ENCODE measurements around the gene LARGE1. TPM values are rescaled to one million over a fixed set of nuclear protein-coding genes. Genes with fewer than 3 reads are reported as not detected.

The LARGE1 gene
- total RNA-seq, 1 experiment from 2014 or later, result 4.1 TPM

DNA sequence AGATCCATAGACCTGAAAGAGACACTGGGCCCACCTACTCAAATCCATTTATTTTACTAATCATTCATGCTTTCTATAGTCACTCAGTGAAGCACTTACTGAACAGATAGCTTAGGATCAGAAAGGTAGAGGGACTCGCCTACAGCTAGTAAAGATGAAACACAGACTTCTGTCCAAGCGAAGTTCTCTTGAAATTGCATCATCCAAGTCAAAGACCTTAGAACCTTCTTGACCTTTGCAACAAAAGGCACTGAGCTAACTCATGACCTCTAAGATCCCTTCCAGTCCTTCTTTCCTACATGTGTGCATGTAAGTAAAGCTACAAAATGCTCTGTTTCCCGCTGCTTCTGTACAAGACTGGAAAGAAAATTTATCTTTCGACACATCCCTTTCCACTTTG is 377.6 kb downstream of the LARGE1 start:
- no peaks in the 10 kb centered on the region for H3K36me3 ChIP-seq
- H3K27me3 ChIP-seq, result no peaks in the 10 kb centered on the region
- H3K9me3 ChIP-seq, result no peaks in the 10 kb centered on the region
- no peak overlapping the region for H3K4me3 ChIP-seq
- no peak for DNase-seq

DNA sequence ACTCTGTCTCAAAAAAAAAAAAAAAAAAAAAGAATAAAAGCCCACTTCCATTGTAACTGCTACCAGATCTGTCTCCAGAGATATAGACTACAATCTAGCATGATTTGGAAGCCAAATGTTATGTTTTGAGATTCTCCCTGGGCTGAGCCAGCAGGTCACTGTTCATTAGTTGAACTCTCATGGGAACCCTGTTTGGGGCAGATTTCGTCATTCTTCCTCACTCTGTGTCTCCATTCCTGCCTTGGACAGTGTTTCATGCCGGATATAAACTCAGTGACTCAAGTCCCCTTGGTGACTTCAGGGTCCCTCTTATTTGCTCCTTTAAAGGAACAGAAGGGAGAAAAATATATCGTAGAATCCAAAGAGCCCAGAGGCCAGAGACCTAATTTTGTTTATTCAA is 378.1 kb downstream of the LARGE1 start:
- Histone ChIP-seq H3K4me3 (no peak overlapping the region), H3K27me3 (no peaks in the 10 kb centered on the region), H3K36me3 (no peaks in the 10 kb centered on the region), H3K9me3 (no peaks in the 10 kb centered on the region)
- no peak for DNase-seq

DNA sequence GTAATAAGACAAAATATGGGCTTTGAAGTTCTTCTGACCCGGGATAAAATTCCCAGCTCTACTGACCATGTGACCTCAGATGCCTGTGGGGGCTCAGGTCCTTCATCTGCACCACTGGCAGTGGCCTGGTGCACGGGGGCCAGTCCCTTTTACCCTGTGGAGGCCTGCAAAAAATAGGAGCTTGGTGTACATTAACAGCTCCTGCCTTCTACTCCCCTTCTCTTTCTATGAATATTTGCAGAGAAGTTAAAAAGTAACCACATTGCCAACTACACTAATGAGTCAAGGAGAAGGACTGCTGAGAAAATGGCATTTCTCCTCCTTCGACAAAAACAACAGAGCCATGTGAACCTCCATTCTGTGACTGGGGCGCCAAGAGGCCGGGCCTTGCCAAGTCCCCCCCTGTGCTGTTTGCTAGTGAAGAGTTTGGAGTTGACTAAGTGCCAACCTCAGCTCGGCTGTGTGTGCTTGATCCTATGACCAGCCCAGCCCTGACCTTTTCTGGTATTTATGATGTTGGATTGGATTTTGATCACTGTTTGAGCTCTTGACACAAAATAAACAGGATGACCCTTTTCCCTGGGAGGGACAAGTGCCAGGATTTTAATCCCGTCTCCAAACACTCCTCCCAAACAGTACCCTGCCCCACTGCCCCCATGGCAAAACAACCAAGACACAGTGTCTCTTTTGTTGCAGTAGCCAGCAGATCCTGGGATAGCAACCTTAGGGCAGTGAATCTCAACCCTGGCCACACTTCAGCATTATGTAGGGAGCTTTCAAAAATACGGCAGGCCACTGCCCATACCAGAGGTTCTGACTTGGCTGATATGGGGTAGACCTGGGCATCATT is 380.1 kb downstream of the LARGE1 start:
- Histone ChIP-seq H3K27me3 (no peaks in the 10 kb centered on the region), H3K4me3 (no peak overlapping the region), H3K36me3 (no peaks in the 10 kb centered on the region), H3K9me3 (no peaks in the 10 kb centered on the region)
- peak; percentile 93 for DNase-seq

GRCh38 chr22:33539202-33539901 is 380.9 kb downstream of the LARGE1 start:
- no peaks in the 10 kb centered on the region for H3K9me3 ChIP-seq
- DNase-seq, result no peak
- H3K36me3 ChIP-seq, result no peaks in the 10 kb centered on the region
- no peak overlapping the region for H3K4me3 ChIP-seq
- H3K27me3 ChIP-seq, result no peaks in the 10 kb centered on the region

DNA sequence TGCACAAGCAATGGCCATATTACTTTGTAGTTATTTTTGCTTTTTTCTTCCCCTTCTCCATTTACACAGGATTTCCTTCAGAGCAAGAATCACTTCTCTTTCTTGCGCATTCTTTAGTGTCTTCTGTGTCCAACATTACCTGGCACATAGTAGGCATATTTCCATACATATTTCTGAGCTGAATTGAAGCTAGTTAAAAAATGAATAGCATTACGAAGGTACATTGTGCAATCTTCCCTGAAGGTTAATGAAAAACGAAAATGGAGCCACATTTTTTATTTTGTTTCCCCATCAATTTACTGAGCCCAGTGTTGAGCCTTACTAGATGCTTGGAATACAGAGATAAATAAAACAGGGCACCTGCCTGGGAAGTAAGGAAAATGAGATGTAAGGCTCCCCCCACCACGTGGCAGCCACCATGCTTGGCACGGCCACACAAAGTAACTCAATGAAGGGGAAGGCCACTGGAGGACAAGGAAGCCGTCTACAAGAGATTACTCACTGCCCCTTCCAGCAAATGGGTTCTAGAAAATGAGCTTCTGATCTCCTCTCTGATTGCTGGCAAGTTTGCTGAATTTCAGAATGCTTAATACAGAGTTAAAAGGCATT is 381.9 kb downstream of the LARGE1 start:
- Histone ChIP-seq H3K9me3 (no peaks in the 10 kb centered on the region), H3K27me3 (no peaks in the 10 kb centered on the region), H3K36me3 (no peaks in the 10 kb centered on the region), H3K4me3 (no peak overlapping the region)
- DNase-seq, result no peak

DNA sequence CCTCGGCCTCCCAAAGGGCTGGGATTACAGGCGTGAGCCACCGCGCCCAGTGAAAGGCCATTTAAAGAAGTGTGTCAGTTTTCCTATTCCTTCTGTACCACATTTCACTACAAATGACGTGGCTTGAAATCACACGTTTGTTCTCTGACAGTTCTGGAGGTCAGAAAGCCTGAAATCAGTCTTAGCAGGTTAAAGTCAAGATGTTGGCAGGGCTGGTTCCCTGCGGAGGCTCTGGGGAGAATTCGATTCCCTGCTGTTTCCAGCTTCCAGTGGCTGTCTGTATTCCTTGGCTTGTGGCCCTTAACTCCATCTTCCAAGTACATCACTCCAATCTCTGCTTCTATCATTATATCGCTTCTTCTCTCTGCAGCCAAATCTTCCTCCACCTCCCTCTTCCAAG is 383.2 kb downstream of the LARGE1 start:
- DNase-seq, result no peak
- H3K36me3 ChIP-seq, result no peaks in the 10 kb centered on the region
- H3K9me3 ChIP-seq, result no peaks in the 10 kb centered on the region
- no peak overlapping the region for H3K4me3 ChIP-seq
- H3K27me3 ChIP-seq, result no peaks in the 10 kb centered on the region

DNA sequence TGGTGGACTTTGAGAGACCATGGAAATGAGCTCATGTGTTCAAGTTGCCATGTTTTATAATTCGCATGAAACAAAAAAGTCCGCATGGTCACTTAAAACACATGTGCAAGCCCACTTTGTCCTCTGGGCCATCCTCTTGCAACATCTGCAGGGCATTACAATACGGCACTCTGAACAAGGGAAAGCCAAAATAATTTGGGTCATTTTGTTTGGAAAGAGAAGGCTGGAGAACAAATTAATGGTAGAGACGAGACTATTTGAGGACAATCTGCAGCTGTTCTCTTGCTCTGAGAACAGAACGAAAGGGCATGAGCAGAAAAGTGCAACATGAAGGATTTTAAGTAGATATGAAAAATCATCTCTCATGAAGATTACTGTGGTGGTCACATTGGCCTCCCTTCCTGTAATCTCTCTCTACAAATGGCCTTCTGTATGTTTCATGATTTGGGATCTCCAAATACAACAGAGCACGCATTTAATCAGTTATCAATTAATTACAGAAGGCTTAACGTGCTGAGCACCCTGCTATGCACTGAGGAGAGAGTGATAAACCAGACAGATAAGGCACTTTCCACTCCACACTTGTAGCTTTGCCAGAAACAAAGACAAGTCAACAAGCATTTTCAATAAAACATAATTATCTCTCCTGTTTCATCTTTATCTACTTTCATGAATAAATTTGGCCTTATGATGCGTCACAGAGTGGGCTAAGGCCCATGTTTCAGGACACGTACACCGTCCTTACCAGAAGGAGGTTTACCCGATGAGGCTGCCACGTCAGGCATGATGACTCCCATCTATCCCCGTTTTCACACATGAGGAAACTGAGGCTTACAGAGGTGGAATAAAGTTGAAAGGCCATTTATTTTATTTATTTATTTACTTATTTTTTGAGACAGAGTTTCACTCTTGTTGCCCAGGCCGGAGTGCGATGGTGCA is 384.1 kb downstream of the LARGE1 start:
- no peaks in the 10 kb centered on the region for H3K36me3 ChIP-seq
- H3K9me3 ChIP-seq, result no peaks in the 10 kb centered on the region
- no peaks in the 10 kb centered on the region for H3K27me3 ChIP-seq
- no peak overlapping the region for H3K4me3 ChIP-seq
- no peak for DNase-seq

- no peaks in the 10 kb centered on the region for H3K36me3 ChIP-seq
Observed at GRCh38 chr22:33529424-33530113, 390.7 kb downstream of the LARGE1 start.

GRCh38 chr22:33528183-33528582 is 392.1 kb downstream of the LARGE1 start:
- Histone ChIP-seq H3K9me3 (no peaks in the 10 kb centered on the region), H3K4me3 (no peak overlapping the region), H3K27me3 (peaks cover 3% of the 10 kb centered on the region; the same call in 1 of the 2 replicates), H3K36me3 (no peaks in the 10 kb centered on the region)
- no peak for DNase-seq

More at GRCh38 chr22:33529424-33530113, 390.7 kb downstream of the LARGE1 start:
- peak; percentile 75 for DNase-seq
- Histone ChIP-seq H3K9me3 (no peaks in the 10 kb centered on the region), H3K4me3 (no peak overlapping the region), H3K27me3 (peaks cover 3% of the 10 kb centered on the region; the same call in 1 of the 2 replicates)

GRCh38 chr22:33526434-33527107 is 393.7 kb downstream of the LARGE1 start:
- peaks cover 3% of the 10 kb centered on the region; the same call in 1 of the 2 replicates for H3K27me3 ChIP-seq
- no peak overlapping the region for H3K4me3 ChIP-seq
- H3K9me3 ChIP-seq, result no peaks in the 10 kb centered on the region
- no peak for DNase-seq
- H3K36me3 ChIP-seq, result no peaks in the 10 kb centered on the region

DNA sequence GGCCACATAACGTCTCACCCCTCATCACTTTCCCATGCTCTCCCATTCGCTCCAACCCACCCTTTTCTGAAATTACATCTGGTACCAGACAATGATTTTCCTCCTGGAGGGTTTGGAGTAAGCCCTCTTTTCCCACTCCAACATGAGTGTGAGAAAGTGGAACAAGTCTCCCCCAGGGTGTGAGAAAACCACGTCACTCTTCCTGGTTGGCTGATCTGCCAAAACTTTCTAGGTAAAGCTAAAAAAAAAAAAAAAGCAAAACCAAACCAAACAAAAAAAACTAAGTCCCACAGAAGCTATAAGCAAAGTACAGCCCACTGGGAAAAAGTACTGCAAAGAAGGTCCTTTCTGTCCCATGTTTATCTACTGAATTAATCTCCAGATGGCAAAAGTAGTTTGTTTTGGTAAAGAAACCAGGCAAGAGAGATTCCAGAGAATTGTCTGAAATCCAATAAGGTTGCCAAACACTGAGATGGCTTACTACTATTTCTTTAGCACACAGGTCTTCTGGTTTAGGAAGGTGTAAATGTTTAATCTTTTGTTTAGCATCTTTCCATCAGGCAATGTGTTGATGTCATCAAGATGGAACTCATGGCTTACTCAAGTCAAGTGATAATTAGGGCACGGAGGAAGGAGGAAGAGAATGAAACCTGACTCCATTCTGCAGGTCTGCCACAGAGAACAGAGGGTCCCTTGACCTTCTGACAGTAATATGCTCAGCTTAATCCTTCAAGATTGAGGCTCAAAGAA is 395.6 kb downstream of the LARGE1 start:
- Histone ChIP-seq H3K27me3 (no peaks in the 10 kb centered on the region; the same call in 1 of the 2 replicates), H3K36me3 (no peaks in the 10 kb centered on the region)

GRCh38 chr22:33521879-33522665 is 398.2 kb downstream of the LARGE1 start:
- no peaks in the 10 kb centered on the region for H3K9me3 ChIP-seq
- no peaks in the 10 kb centered on the region; the same call in 1 of the 2 replicates for H3K27me3 ChIP-seq
- no peaks in the 10 kb centered on the region for H3K36me3 ChIP-seq
- DNase-seq, result no peak
- no peak overlapping the region for H3K4me3 ChIP-seq

More for the DNA sequence above, 395.6 kb downstream of the LARGE1 start:
- H3K4me3 ChIP-seq, result no peak overlapping the region
- no peak for DNase-seq
- H3K9me3 ChIP-seq, result no peaks in the 10 kb centered on the region

DNA sequence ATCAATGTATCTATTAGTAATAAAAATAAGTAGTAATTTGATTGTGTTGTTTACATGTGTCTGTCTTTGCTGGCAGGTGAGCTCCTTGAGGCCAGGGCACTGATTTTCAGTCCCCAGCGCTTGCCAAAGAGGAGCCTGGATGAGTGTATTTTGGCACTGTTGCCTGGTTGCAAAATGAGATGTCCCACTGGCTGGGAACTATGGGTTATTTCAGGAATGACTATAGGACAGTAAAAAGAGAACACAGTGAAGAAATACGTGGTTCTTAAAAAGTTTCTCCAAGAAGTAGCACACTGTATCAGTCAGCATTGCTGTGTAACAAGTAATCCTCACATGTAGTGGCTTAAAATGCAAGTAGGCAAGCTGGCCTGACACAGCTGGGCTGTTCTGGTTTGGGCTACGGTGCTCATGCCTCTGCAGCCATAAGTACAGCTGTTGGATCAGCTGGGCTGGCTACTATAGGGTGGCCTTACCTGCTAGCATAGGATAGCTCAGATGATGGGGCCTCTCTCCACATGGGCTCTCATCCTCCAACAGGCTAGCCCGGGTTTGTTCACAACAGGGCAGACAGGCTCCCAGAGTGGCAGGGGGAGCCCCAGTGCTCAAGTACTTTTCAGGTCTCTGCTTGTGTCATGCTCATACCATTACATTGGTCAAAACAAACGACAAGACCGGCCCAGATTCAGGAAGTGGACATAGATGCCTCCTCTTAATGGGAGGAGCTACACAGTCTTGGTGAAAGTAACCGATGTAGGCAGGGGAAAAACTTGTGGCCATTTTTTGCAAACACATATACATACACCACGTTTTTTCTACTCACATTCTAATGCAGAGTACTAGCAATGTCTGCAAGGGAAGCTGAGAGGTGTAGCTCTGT is 399.1 kb downstream of the LARGE1 start:
- Histone ChIP-seq H3K36me3 (no peaks in the 10 kb centered on the region), H3K4me3 (no peak overlapping the region), H3K9me3 (no peaks in the 10 kb centered on the region), H3K27me3 (no peaks in the 10 kb centered on the region; the same call in 1 of the 2 replicates)
- DNase-seq, result no peak
